GM15510 (cell line): ENCODE data around the gene PPP1CA.
A peak's percentile ranks its signal among the peaks of the same experiment; 100 is the strongest.

Source experiments
- POLR2A ChIP-seq: IDR thresholded peaks from 3 replicates; pipeline ENCODE4 v1.6.1; 2011; ENCODE audit warnings: borderline replicate concordance; ENCODE audit not compliant: insufficient read length; ENCODE audit errors: extremely low read depth

The PPP1CA gene

GRCh38 chr11:67412495-67413179 lies 11.0 kb upstream of the PPP1CA start:
- no peak for TF ChIP-seq POLR2A

GRCh38 chr11:67411785-67412152 lies 10.1 kb upstream of the PPP1CA start:
- TF ChIP-seq POLR2A, result no peak

GRCh38 chr11:67410984-67411784 lies 9.5 kb upstream of the PPP1CA start:
- TF ChIP-seq POLR2A, result no peak

- TF ChIP-seq POLR2A, result no peak
These were observed 8.7 kb upstream of the PPP1CA start for GRCh38 chr11:67410369-67410831.

GRCh38 chr11:67409781-67410368 lies 8.2 kb upstream of the PPP1CA start:
- TF ChIP-seq POLR2A, result no peak

GRCh38 chr11:67409261-67409666 lies 7.6 kb upstream of the PPP1CA start:
- peak; percentile 77 for TF ChIP-seq POLR2A

- no peak for TF ChIP-seq POLR2A
These were observed 7.0 kb upstream of the PPP1CA start for GRCh38 chr11:67408437-67409200.

- no peak for TF ChIP-seq POLR2A
These were observed 6.1 kb upstream of the PPP1CA start for GRCh38 chr11:67407688-67408163.

- no peak for TF ChIP-seq POLR2A
These were observed 5.5 kb upstream of the PPP1CA start for GRCh38 chr11:67406969-67407687.

- TF ChIP-seq POLR2A, result no peak
These were observed 4.8 kb upstream of the PPP1CA start for GRCh38 chr11:67406420-67406968.

- TF ChIP-seq POLR2A, result no peak
These were observed 4.2 kb upstream of the PPP1CA start for GRCh38 chr11:67405688-67406339.

GRCh38 chr11:67405196-67405567 lies 3.5 kb upstream of the PPP1CA start:
- TF ChIP-seq POLR2A, result no peak

GRCh38 chr11:67404515-67405195 lies 3.0 kb upstream of the PPP1CA start:
- TF ChIP-seq POLR2A, result peak; percentile 11
